Measurements from ENCODE around the gene PITHD1. TPM values are rescaled to one million over a fixed set of nuclear protein-coding genes. Genes with fewer than 3 reads are reported as not detected.
"Not testable (repeated sequence)": the region's sequence is repeated elsewhere in the genome, so short reads cannot be mapped to it uniquely, and the experiment has no call there.

PITHD1 gene
- total and polyA plus RNA-seq, 2 donors from 2014 or later: 40.4 to 57.7 TPM

DNA sequence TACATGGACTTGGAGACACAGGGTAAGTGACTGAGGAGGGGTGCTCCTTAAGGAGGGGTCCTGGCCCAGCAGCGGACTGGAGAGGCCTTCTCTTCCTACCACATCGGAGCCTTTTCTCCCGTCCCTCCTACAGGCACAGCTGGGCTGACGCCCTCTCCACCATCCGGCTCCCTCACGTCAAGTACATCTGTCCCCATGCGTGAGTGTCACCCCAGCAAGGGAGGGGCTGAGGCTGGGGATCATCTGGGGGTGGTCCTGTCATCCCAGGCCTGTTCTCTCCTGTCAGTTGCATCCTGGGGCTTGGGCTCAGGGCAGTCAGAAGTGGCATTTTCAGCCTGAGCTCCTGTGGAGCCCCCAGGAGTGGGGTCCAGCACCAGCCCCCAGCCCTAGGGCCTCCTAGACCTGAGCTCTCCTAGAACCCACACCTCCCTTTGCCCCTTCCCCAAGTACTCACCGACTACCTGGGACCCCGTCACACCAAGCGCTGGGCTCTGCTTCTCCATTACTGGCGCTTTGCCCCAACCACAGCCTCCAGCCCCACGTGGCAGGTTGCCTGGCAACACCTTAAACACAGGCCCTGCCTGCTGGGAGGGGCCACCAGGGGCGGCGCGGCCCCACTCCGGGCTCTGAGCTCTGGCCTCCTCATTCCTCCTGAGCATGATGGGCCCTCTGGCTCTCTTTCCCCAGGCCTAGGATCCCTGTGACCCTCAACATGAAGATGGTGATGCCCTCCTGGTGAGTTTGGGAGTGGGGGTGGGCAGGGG lies 15.0 kb downstream of the PITHD1 start:
- H3K4me3 ChIP-seq (ENCODE audit: low read length in 3 of 3): no peak overlapping the region
- H3K27me3 ChIP-seq (ENCODE audit: control insufficient read depth, insufficient read depth, low read length): no peaks in the 10 kb centered on the region
- no peaks in the 10 kb centered on the region for H3K9me3 ChIP-seq (ENCODE audit: control insufficient read depth in 2 of 3, insufficient read depth in 1 of 3, low read length in 3 of 3)
- DNase-seq: peak in 3 of 5 donors; percentile 30 to 83 (median 48)
- H3K4me1 ChIP-seq (ENCODE audit: control insufficient read depth in 2 of 3, insufficient read depth in 2 of 3, low read depth in 1 of 3, low read length in 3 of 3): peaks cover 0 to 32% (median 5%) of the 10 kb centered on the region in 3 donors
- TF ChIP-seq, protein P1, sequence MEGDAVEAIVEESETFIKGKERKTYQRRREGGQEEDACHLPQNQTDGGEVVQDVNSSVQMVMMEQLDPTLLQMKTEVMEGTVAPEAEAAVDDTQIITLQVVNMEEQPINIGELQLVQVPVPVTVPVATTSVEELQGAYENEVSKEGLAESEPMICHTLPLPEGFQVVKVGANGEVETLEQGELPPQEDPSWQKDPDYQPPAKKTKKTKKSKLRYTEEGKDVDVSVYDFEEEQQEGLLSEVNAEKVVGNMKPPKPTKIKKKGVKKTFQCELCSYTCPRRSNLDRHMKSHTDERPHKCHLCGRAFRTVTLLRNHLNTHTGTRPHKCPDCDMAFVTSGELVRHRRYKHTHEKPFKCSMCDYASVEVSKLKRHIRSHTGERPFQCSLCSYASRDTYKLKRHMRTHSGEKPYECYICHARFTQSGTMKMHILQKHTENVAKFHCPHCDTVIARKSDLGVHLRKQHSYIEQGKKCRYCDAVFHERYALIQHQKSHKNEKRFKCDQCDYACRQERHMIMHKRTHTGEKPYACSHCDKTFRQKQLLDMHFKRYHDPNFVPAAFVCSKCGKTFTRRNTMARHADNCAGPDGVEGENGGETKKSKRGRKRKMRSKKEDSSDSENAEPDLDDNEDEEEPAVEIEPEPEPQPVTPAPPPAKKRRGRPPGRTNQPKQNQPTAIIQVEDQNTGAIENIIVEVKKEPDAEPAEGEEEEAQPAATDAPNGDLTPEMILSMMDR (IDR thresholded peaks at IDR 0.05; ENCODE audit: borderline replicate concordance, extremely low read depth, insufficient read depth): no peak
- no peak overlapping the region for H3K27ac ChIP-seq (ENCODE audit: low read depth in 2 of 2, low read length in 2 of 2)
- intact Hi-C loops (cut with DNase I): no loop called here
- no peak overlapping the region for H3K9ac ChIP-seq (ENCODE audit: low read length in 3 of 3)
- peaks cover 0 to 5% (median 2%) of the 10 kb centered on the region in 3 donors for H3K36me3 ChIP-seq (ENCODE audit: control insufficient read depth in 2 of 3, insufficient read depth in 3 of 3, low read length in 3 of 3)
- no peak for FAIRE-seq

DNA sequence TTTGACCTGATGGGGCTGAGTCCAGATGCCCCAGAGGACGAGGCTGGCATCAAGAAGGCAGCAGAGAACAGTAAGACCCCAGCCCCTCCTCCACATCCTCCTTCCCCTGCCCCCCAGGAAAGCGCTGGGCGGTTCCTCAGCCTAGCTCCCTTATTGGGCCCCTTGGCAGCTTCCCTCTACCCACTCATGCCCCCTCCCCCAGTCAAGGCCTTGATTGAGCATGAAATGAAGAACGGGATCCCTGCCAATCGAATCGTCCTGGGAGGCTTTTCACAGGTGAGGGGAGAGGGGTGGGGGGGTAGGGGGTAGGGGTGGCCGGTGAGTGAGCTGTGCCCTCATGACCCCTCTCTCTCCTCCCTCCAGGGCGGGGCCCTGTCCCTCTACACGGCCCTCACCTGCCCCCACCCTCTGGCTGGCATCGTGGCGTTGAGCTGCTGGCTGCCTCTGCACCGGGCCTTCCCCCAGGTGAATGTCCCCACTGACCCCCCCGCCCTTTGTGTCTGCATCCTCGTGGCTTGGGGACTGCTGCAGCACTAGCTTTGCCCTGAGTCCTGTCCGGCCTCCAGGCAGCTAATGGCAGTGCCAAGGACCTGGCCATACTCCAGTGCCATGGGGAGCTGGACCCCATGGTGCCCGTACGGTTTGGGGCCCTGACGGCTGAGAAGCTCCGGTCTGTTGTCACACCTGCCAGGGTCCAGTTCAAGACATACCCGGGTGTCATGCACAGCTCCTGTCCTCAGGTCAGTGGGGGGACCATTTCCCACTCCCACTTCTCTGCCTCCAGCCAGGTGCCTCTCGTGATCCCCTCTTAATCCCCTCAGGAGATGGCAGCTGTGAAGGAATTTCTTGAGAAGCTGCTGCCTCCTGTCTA lies 15.9 kb downstream of the PITHD1 start:
- intact Hi-C loops (cut with DNase I): no loop called here
- H3K27me3 ChIP-seq (ENCODE audit: control insufficient read depth, insufficient read depth, low read length): no peaks in the 10 kb centered on the region
- DNase-seq (peak in 2 of 5 donors; percentile 56 to 75), FAIRE-seq (no peak)
- no peak overlapping the region for H3K9ac ChIP-seq (ENCODE audit: low read length in 3 of 3)
- no peak overlapping the region for H3K27ac ChIP-seq (ENCODE audit: low read depth in 2 of 2, low read length in 2 of 2)
- no peaks in the 10 kb centered on the region for H3K9me3 ChIP-seq (ENCODE audit: control insufficient read depth in 2 of 3, insufficient read depth in 1 of 3, low read length in 3 of 3)
- peaks cover 0 to 37% (median 10%) of the 10 kb centered on the region in 3 donors for H3K4me1 ChIP-seq (ENCODE audit: control insufficient read depth in 2 of 3, insufficient read depth in 2 of 3, low read depth in 1 of 3, low read length in 3 of 3)
- TF ChIP-seq, protein P1 (IDR thresholded peaks at IDR 0.05; ENCODE audit: borderline replicate concordance, extremely low read depth, insufficient read depth): no peak
- peaks cover 0 to 9% (median 2%) of the 10 kb centered on the region in 3 donors for H3K36me3 ChIP-seq (ENCODE audit: control insufficient read depth in 2 of 3, insufficient read depth in 3 of 3, low read length in 3 of 3)
- no peak overlapping the region for H3K4me3 ChIP-seq (ENCODE audit: low read length in 3 of 3)

DNA sequence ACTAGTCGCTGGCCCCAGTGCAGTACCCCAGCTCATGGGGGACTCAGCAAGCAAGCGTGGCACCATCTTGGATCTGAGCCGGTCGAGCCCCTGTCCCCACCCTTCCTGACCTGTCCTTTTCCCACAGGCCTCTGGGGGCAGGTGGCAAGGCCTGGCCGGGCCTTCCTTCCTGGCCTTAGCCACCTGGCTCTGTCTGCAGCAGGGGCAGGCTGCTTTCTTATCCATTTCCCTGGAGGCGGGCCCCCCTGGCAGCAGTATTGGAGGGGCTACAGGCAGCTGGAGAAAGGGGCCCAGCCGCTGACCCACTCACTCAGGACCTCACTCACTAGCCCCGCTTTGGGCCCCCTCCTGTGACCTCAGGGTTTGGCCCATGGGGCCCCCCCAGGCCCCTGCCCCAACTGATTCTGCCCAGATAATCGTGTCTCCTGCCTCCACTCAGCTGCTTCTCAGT lies 16.5 kb downstream of the PITHD1 start:
- H3K4me1 ChIP-seq (ENCODE audit: control insufficient read depth in 2 of 3, insufficient read depth in 2 of 3, low read depth in 1 of 3, low read length in 3 of 3): peaks cover 0 to 43% (median 10%) of the 10 kb centered on the region in 3 donors
- H3K4me3 ChIP-seq (ENCODE audit: low read length in 3 of 3); H3K9me3 ChIP-seq (ENCODE audit: control insufficient read depth in 2 of 3, insufficient read depth in 1 of 3, low read length in 3 of 3); H3K9ac ChIP-seq (ENCODE audit: low read length in 3 of 3); FAIRE-seq; H3K27me3 ChIP-seq (ENCODE audit: control insufficient read depth, insufficient read depth, low read length); H3K36me3 ChIP-seq (ENCODE audit: control insufficient read depth in 2 of 3, insufficient read depth in 3 of 3, low read length in 3 of 3); intact Hi-C loops (cut with DNase I); H3K27ac ChIP-seq (ENCODE audit: low read depth in 2 of 2, low read length in 2 of 2): not testable (repeated sequence)
- peak in 1 of 5 donors; percentile 59 for DNase-seq
